BLaER1 treated with 17β-estradiol and CSF1 and Interleukin-3, amounts not matched to agents 10 nM and 100 nM (cell line): ENCODE data around the gene TRPM3.

ENCODE experiments used
- H3K27ac ChIP-seq, 11 experiments: shearing (Covaris generic); formaldehyde crosslinking; 2 replicates each; pipeline ENCODE4 v1.8.1; 2022
- H3K27me3 ChIP-seq, 11 experiments: shearing (Covaris generic); formaldehyde crosslinking; 2 replicates each; pipeline ENCODE4 v1.8.1; 2022
- H3K36me3 ChIP-seq, 11 experiments: shearing (Covaris generic); formaldehyde crosslinking; 2 replicates each; pipeline ENCODE4 v1.8.1; 2022
- H3K4me1 ChIP-seq, 10 experiments: shearing (Covaris generic); formaldehyde crosslinking; 2 replicates each; pipeline ENCODE4 v1.8.1; 2022
- H3K4me2 ChIP-seq, 11 experiments: shearing (Covaris generic); formaldehyde crosslinking; 2 replicates each; pipeline ENCODE4 v1.8.1; 2022
- H3K4me3 ChIP-seq, 10 experiments: shearing (Covaris generic); formaldehyde crosslinking; 2 replicates each; pipeline ENCODE4 v1.8.1; 2022
- H3K9ac ChIP-seq, 11 experiments: shearing (Covaris generic); formaldehyde crosslinking; 2 replicates each; pipeline ENCODE4 v1.8.1; 2022
- H3K9me3 ChIP-seq, 11 experiments: shearing (Covaris generic); formaldehyde crosslinking; replicated peaks in 1 of 11; 2 replicates each; pipeline ENCODE4 v1.8.1; 2022
- H4K20me1 ChIP-seq, 11 experiments: shearing (Covaris generic); formaldehyde crosslinking; 2 replicates each; pipeline ENCODE4 v1.8.1; 2022
- Cebpa-rat ChIP-seq, 11 experiments: shearing (Covaris generic); IDR thresholded peaks; 2 replicates each; pipeline ENCODE4 v1.8.1; 2022

Gene TRPM3

GRCh38 chr9:70581955-70582350 is 539.5 kb downstream of the TRPM3 start:
- TF ChIP-seq Cebpa-rat (IDR thresholded peaks at IDR 0.05), result no peak

GRCh38 chr9:70581214-70581954 is 540.0 kb downstream of the TRPM3 start:
- peak overlapping the region; percentile 57 to 86 (median 71) for H3K4me2 ChIP-seq
- peaks cover 34 to 53% (median 42%) of the 10 kb centered on the region in 10 experiments for H3K4me1 ChIP-seq
- H3K27ac ChIP-seq, result peak overlapping the region in 9 of 11 experiments; percentile 28 to 74 (median 62); a peak in 17 of 22 replicates

More at GRCh38 chr9:70581955-70582350, 539.5 kb downstream of the TRPM3 start:
- H3K36me3 ChIP-seq, result no peaks in the 10 kb centered on the region
- peak overlapping the region in 8 of 11 experiments; percentile 57 to 74 (median 63); a peak in 15 of 22 replicates for H3K27ac ChIP-seq
- peaks cover 34 to 54% (median 42%) of the 10 kb centered on the region in 10 experiments for H3K4me1 ChIP-seq
- no peaks in the 10 kb centered on the region for H3K27me3 ChIP-seq
- peak overlapping the region in 1 of 11 experiments; percentile 44; a peak in 1 of 22 replicates for H3K9ac ChIP-seq
- no peak overlapping the region for H3K4me3 ChIP-seq
- H4K20me1 ChIP-seq, result no peaks in the 10 kb centered on the region
- no peaks in the 10 kb centered on the region for H3K9me3 ChIP-seq
- peak overlapping the region; percentile 57 to 86 (median 71); a peak in 20 of 22 replicates for H3K4me2 ChIP-seq

GRCh38 chr9:70580606-70581195 is 540.7 kb downstream of the TRPM3 start:
- H3K9ac ChIP-seq, result peak overlapping the region in 2 of 11 experiments; percentile 20 to 30; a peak in 1 of 22 replicates
- H3K27me3 ChIP-seq, result no peaks in the 10 kb centered on the region
- peak overlapping the region in 1 of 10 experiments; percentile 7; a peak in 1 of 20 replicates for H3K4me3 ChIP-seq
- peak overlapping the region in 9 of 11 experiments; percentile 28 to 74 (median 62); a peak in 17 of 22 replicates for H3K27ac ChIP-seq
- no peaks in the 10 kb centered on the region for H3K36me3 ChIP-seq
- peaks cover 34 to 58% (median 42%) of the 10 kb centered on the region in 10 experiments for H3K4me1 ChIP-seq
- peak overlapping the region; percentile 57 to 86 (median 71) for H3K4me2 ChIP-seq
- H3K9me3 ChIP-seq, result no peaks in the 10 kb centered on the region
- 0 out of 22 replicates have a peak, but pooled peaks of 1 of the 11 experiments have one; percentile 55 for TF ChIP-seq Cebpa-rat (IDR thresholded peaks at IDR 0.05)
- H4K20me1 ChIP-seq, result no peaks in the 10 kb centered on the region

More at GRCh38 chr9:70581214-70581954, 540.0 kb downstream of the TRPM3 start:
- no peaks in the 10 kb centered on the region for H3K27me3 ChIP-seq
- peak in 6 of 11 experiments; percentile 11 to 86 (median 48); a peak in 7 of 22 replicates for TF ChIP-seq Cebpa-rat (IDR thresholded peaks at IDR 0.05)
- H3K9ac ChIP-seq, result peak overlapping the region in 5 of 11 experiments; percentile 23 to 48 (median 37); a peak in 6 of 22 replicates
- no peaks in the 10 kb centered on the region for H3K9me3 ChIP-seq
- no peaks in the 10 kb centered on the region for H3K36me3 ChIP-seq
- H4K20me1 ChIP-seq, result no peaks in the 10 kb centered on the region
- H3K4me3 ChIP-seq, result peak overlapping the region in 1 of 10 experiments; percentile 7; a peak in 1 of 20 replicates

GRCh38 chr9:70579686-70580085 is 541.7 kb downstream of the TRPM3 start:
- H3K4me1 ChIP-seq, result peaks cover 34 to 58% (median 42%) of the 10 kb centered on the region in 10 experiments
- no peaks in the 10 kb centered on the region for H3K36me3 ChIP-seq
- no peaks in the 10 kb centered on the region for H3K27me3 ChIP-seq
- peak overlapping the region in 4 of 11 experiments; percentile 60 to 74 (median 66); a peak in 4 of 22 replicates for H3K27ac ChIP-seq
- no peaks in the 10 kb centered on the region for H3K9me3 ChIP-seq
- no peak for TF ChIP-seq Cebpa-rat (IDR thresholded peaks at IDR 0.05)
- H3K9ac ChIP-seq, result no peak overlapping the region
- H4K20me1 ChIP-seq, result no peaks in the 10 kb centered on the region
- H3K4me2 ChIP-seq, result peak overlapping the region in 4 of 11 experiments; percentile 67 to 86 (median 76); a peak in 5 of 22 replicates
- H3K4me3 ChIP-seq, result no peak overlapping the region

GRCh38 chr9:70578720-70579119 is 542.7 kb downstream of the TRPM3 start:
- no peaks in the 10 kb centered on the region for H3K9me3 ChIP-seq

DNA sequence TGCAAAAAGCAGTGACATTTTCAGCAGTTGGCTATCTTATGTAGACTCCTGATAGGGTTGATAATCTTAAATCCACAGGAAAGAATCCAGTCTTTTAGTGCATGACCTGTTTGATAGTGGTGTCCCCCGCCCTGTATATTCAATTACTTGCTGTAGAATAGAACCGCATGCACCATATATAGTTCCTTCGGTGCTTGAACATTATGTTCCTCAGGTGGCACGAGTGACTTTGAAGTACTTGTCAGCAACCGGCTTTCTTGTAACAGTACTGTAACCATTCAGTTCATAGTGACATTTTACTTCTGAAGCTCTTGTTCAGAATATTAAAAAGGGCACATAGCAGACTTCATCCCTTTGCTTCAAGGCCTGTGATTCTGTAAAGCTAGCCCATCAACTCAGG is 543.8 kb downstream of the TRPM3 start:
- Histone ChIP-seq H4K20me1 (no peaks in the 10 kb centered on the region), H3K27ac (no peak overlapping the region), H3K9me3 (no peaks in the 10 kb centered on the region), H3K9ac (no peak overlapping the region), H3K36me3 (no peaks in the 10 kb centered on the region), H3K4me1 (peaks cover 24 to 56% (median 32%) of the 10 kb centered on the region in 10 experiments), H3K4me2 (peak overlapping the region in 4 of 11 experiments; percentile 5 to 69 (median 41); a peak in 7 of 22 replicates), H3K4me3 (no peak overlapping the region), H3K27me3 (no peaks in the 10 kb centered on the region)
- TF ChIP-seq Cebpa-rat (IDR thresholded peaks at IDR 0.05), result no peak

More at GRCh38 chr9:70578720-70579119, 542.7 kb downstream of the TRPM3 start:
- Histone ChIP-seq H3K36me3 (no peaks in the 10 kb centered on the region), H3K27me3 (no peaks in the 10 kb centered on the region), H3K4me1 (peaks cover 34 to 60% (median 41%) of the 10 kb centered on the region in 10 experiments), H3K9ac (no peak overlapping the region), H3K4me2 (0 out of 22 replicates have a peak overlapping the region, but pooled peaks of 1 of the 11 experiments have one; percentile 58), H4K20me1 (no peaks in the 10 kb centered on the region), H3K4me3 (no peak overlapping the region), H3K27ac (no peak overlapping the region)
- TF ChIP-seq Cebpa-rat (IDR thresholded peaks at IDR 0.05), result no peak

- Histone ChIP-seq H3K27ac (no peak overlapping the region), H3K36me3 (no peaks in the 10 kb centered on the region), H3K4me1 (peaks cover 8 to 42% (median 16%) of the 10 kb centered on the region in 10 experiments), H3K9ac (no peak overlapping the region), H3K27me3 (no peaks in the 10 kb centered on the region), H3K4me3 (no peak overlapping the region), H4K20me1 (no peaks in the 10 kb centered on the region), H3K9me3 (no peaks in the 10 kb centered on the region), H3K4me2 (peak overlapping the region in 3 of 11 experiments; percentile 4 to 69 (median 58); a peak in 5 of 22 replicates)
- TF ChIP-seq Cebpa-rat (IDR thresholded peaks at IDR 0.05), result no peak
Observed at GRCh38 chr9:70576116-70576515, 545.3 kb downstream of the TRPM3 start.

DNA sequence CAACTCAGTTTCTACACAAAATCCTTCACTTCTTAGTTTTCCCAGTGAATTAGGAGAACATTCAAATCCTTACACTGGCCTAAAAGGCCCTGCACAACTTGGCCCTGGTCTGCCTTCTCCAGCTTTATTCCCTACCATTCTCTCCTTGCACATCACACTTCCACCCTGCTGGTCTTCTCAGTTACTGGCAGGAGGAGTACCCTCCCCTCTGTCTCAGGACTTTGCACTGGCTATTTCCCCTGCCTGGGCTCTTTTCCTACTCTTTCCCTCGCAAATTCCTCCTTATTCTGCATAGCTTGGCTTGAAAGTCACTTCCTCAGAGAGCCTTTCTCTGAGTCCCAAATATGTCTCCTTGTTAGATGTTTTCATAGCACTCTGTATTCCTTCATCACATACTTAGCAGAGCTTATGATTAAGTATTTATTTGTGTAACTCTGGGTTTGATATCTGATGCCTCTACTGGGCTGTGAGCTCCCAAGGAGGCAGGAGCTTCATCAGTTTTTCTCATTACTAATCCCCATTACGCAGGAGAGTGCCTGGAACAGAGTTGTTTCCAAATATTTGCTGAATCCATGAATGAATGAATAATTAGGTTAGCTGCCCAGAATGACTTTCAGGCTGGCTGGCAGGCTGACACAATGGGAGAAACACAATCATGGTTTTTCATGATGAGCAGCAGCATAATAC is 547.1 kb downstream of the TRPM3 start:
- Histone ChIP-seq H3K9me3 (no peaks in the 10 kb centered on the region), H3K36me3 (no peaks in the 10 kb centered on the region), H3K4me3 (no peak overlapping the region), H3K4me1 (peaks cover 0 to 31% (median 3%) of the 10 kb centered on the region in 10 experiments; a peak in 9 of 20 replicates), H3K9ac (no peak overlapping the region), H3K27me3 (no peaks in the 10 kb centered on the region), H3K27ac (no peak overlapping the region), H4K20me1 (no peaks in the 10 kb centered on the region), H3K4me2 (no peak overlapping the region)
- TF ChIP-seq Cebpa-rat (IDR thresholded peaks at IDR 0.05), result no peak
